ENCODE data around the gene SPACA7. TPM values are rescaled to one million over a fixed set of nuclear protein-coding genes. Genes with fewer than 3 reads are reported as not detected.

SPACA7 gene
- polyA plus RNA-seq, 3 donors: not detected

GRCh38 chr13:112453874-112454647, 77.9 kb downstream of the SPACA7 start:
- H2AFZ ChIP-seq (ENCODE audit: insufficient read depth, low read depth, low read length, poor library complexity, severe bottlenecking): no peak overlapping the region
- no peaks in the 10 kb centered on the region for H3K27me3 ChIP-seq (ENCODE audit: control insufficient read depth in 2 of 2, insufficient read depth in 2 of 2, low read length in 2 of 2)
- Mint-ChIP-seq H3K9me3 (peaks cover 0 to 4% (median 2%) of the 10 kb centered on the region in 7 donors), H3K4me1 (no peaks in the 10 kb centered on the region), H3K27me3 (ENCODE audit: low read depth in 3 of 3) (peaks cover 0 to 7% (median 5%) of the 10 kb centered on the region in 3 donors), H3K36me3 (no peaks in the 10 kb centered on the region), H3K27ac (no peak overlapping the region), H3K4me3 (no peak overlapping the region)
- H3K27ac ChIP-seq (ENCODE audit: low read depth in 1 of 2, low read length in 2 of 2): no peak overlapping the region
- H3K79me2 ChIP-seq (ENCODE audit: insufficient read depth, low read length): no peaks in the 10 kb centered on the region
- H4K20me1 ChIP-seq (ENCODE audit: insufficient read depth, low read length): no peaks in the 10 kb centered on the region
- no peak overlapping the region for H3K9ac ChIP-seq (ENCODE audit: insufficient read depth, low read length, poor library complexity, severe bottlenecking)
- no peak for TF ChIP-seq CTCF (IDR thresholded peaks at IDR 0.05)
- H3K36me3 ChIP-seq (replicated peaks in 1 of 2; ENCODE audit: control insufficient read depth in 1 of 2, insufficient read depth in 2 of 2, low read length in 2 of 2): no peaks in the 10 kb centered on the region
- WGBS (ENCODE audit: insufficient coverage): 87% methylated on average over 26 of the region's 30 CpGs
- no peaks in the 10 kb centered on the region for H3K4me1 ChIP-seq (ENCODE audit: control insufficient read depth in 1 of 2, insufficient read depth in 2 of 2, low read length in 2 of 2)
- no peak overlapping the region for H3K4me3 ChIP-seq (replicated peaks in 1 of 3; ENCODE audit: low read depth in 2 of 3, low read length in 3 of 3)
- no peak for DNase-seq
- H3K9me3 ChIP-seq (replicated peaks in 1 of 2; ENCODE audit: control insufficient read depth in 1 of 2, insufficient read depth in 1 of 2, low read length in 2 of 2): no peaks in the 10 kb centered on the region
- intact Hi-C loops (cut with micrococcal nuclease): no loop called here
- no peak overlapping the region for H3K4me2 ChIP-seq (replicated peaks; ENCODE audit: extremely low read depth, low read length, poor library complexity, severe bottlenecking)

DNA sequence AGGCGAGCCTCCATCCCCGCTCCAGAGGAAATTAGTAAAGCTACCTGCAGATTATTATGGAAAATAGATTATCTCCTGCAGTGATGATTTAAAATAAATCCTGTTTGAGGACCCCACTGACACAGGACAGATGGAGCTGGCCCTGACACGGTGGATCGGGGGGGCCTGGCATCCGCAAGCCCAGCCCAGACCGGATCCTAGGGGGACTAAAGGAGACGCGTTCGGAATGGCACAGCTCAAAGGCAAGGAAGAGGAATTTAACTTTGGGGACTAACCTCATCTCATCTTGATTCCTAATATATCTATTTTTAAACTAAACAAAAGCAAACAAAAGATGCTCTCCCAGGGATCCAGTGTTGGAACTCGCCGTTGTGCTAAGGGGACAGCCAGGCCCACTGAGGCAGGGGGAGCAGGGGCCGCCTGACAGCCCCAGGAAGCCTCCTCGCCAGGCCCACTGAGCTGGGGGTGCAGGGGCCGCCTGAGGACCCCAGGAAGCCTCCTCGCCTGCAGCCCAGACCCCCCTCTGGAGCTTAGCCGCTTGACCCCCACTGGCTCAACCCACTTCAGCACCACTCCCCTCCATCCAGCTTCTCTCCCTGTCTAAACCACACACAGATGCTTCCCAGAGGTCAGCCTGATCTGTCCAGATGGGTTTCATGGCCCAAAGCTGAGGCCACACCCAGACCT, 78.6 kb downstream of the SPACA7 start:
- Mint-ChIP-seq H3K4me1 (no peaks in the 10 kb centered on the region), H3K4me3 (no peak overlapping the region), H3K36me3 (no peaks in the 10 kb centered on the region), H3K27me3 (ENCODE audit: low read depth in 3 of 3) (peaks cover 0 to 7% (median 6%) of the 10 kb centered on the region in 3 donors), H3K9me3 (peaks cover 0 to 6% (median 2%) of the 10 kb centered on the region in 7 donors), H3K27ac (peak overlapping the region in 1 of 7 donors; percentile 69)
- H3K4me2 ChIP-seq (replicated peaks; ENCODE audit: extremely low read depth, low read length, poor library complexity, severe bottlenecking): no peak overlapping the region
- no peaks in the 10 kb centered on the region for H3K27me3 ChIP-seq (ENCODE audit: control insufficient read depth in 2 of 2, insufficient read depth in 2 of 2, low read length in 2 of 2)
- intact Hi-C loops (cut with micrococcal nuclease): no loop called here
- no peaks in the 10 kb centered on the region for H3K79me2 ChIP-seq (ENCODE audit: insufficient read depth, low read length)
- no peak overlapping the region for H2AFZ ChIP-seq (ENCODE audit: insufficient read depth, low read depth, low read length, poor library complexity, severe bottlenecking)
- WGBS (ENCODE audit: insufficient coverage): 97% methylated on average over 12 of the region's 16 CpGs
- H3K27ac ChIP-seq (ENCODE audit: low read depth in 1 of 2, low read length in 2 of 2): no peak overlapping the region
- H3K9me3 ChIP-seq (replicated peaks in 1 of 2; ENCODE audit: control insufficient read depth in 1 of 2, insufficient read depth in 1 of 2, low read length in 2 of 2): no peaks in the 10 kb centered on the region
- no peak overlapping the region for H3K4me3 ChIP-seq (replicated peaks in 1 of 3; ENCODE audit: low read depth in 2 of 3, low read length in 3 of 3)
- no peaks in the 10 kb centered on the region for H3K36me3 ChIP-seq (replicated peaks in 1 of 2; ENCODE audit: control insufficient read depth in 1 of 2, insufficient read depth in 2 of 2, low read length in 2 of 2)
- H4K20me1 ChIP-seq (ENCODE audit: insufficient read depth, low read length): no peaks in the 10 kb centered on the region
- no peak overlapping the region for H3K9ac ChIP-seq (ENCODE audit: insufficient read depth, low read length, poor library complexity, severe bottlenecking)
- H3K4me1 ChIP-seq (ENCODE audit: control insufficient read depth in 1 of 2, insufficient read depth in 2 of 2, low read length in 2 of 2): no peaks in the 10 kb centered on the region
- no peak for DNase-seq
- TF ChIP-seq CTCF (IDR thresholded peaks at IDR 0.05): no peak

Data from CD14-positive monocyte (primary cell).